Erythroblast (primary cell): ENCODE results near the gene KLF5.

ENCODE experiments used
- DNase-seq, 2 experiments: peaks; one replicate each; lab custom pipeline; 2025; lab: John Stamatoyannopoulos, UW
- GATA1 ChIP-seq: IDR thresholded peaks from 2 replicates; pipeline ENCODE4 v1.6.1; 2011; ENCODE audit warnings: low read depth, mild to moderate bottlenecking, control low read depth, low read length, moderate library complexity
- POLR2A ChIP-seq: IDR thresholded peaks from 2 replicates; pipeline ENCODE4 v1.6.1; 2011; ENCODE audit warnings: mild to moderate bottlenecking, low read length

Gene KLF5

GRCh38 chr13:73069206-73069805, 10.5 kb downstream of the KLF5 start:
- TF ChIP-seq GATA1 (no peak), POLR2A (no peak)
- no peak for DNase-seq

- TF ChIP-seq GATA1 (no peak), POLR2A (no peak)
- DNase-seq = no peak
These were observed 11.8 kb downstream of the KLF5 start for GRCh38 chr13:73070451-73071098.

- DNase-seq = no peak
- TF ChIP-seq GATA1 (no peak), POLR2A (no peak)
These were observed 13.6 kb downstream of the KLF5 start for GRCh38 chr13:73072239-73072900.

GRCh38 chr13:73073050-73073449, 14.2 kb downstream of the KLF5 start:
- DNase-seq = no peak
- TF ChIP-seq POLR2A (no peak), GATA1 (no peak)

- no peak for DNase-seq
These were observed 15.2 kb downstream of the KLF5 start for GRCh38 chr13:73074014-73074413.

GRCh38 chr13:73074926-73075325, 16.1 kb downstream of the KLF5 start:
- TF ChIP-seq GATA1 (no peak), POLR2A (no peak)
- DNase-seq = no peak

More at GRCh38 chr13:73074014-73074413, 15.2 kb downstream of the KLF5 start:
- TF ChIP-seq GATA1 (no peak), POLR2A (no peak)

GRCh38 chr13:73075546-73075945, 16.7 kb downstream of the KLF5 start:
- DNase-seq = no peak
- TF ChIP-seq GATA1 (no peak), POLR2A (no peak)

- no peak for DNase-seq
- TF ChIP-seq POLR2A = no peak
- TF ChIP-seq GATA1 = no peak
These were observed 17.1 kb downstream of the KLF5 start for GRCh38 chr13:73075954-73076353.

- TF ChIP-seq POLR2A (no peak), GATA1 (no peak)
- no peak for DNase-seq
These were observed 19.1 kb downstream of the KLF5 start for GRCh38 chr13:73077865-73078264.

GRCh38 chr13:73079359-73079758, 20.6 kb downstream of the KLF5 start:
- TF ChIP-seq POLR2A (no peak), GATA1 (no peak)

GRCh38 chr13:73081256-73081915, 22.6 kb downstream of the KLF5 start:
- no peak for DNase-seq
- TF ChIP-seq GATA1 (no peak), POLR2A (no peak)

More at GRCh38 chr13:73079359-73079758, 20.6 kb downstream of the KLF5 start:
- DNase-seq = no peak

- no peak for DNase-seq
- TF ChIP-seq GATA1 (no peak), POLR2A (no peak)
These were observed 23.7 kb downstream of the KLF5 start for GRCh38 chr13:73082471-73082870.

- TF ChIP-seq POLR2A = no peak
- no peak for TF ChIP-seq GATA1
- no peak for DNase-seq
These were observed 24.1 kb downstream of the KLF5 start for GRCh38 chr13:73082895-73083294.
